ENCODE measurements around the gene PPIC. TPM values are rescaled to one million over a fixed set of nuclear protein-coding genes. Genes with fewer than 3 reads are reported as not detected.

PPIC gene
- total RNA-seq, 1 experiment from 2014 or later: 10.8 TPM

- no peak overlapping the region for H3K23ac ChIP-seq (ENCODE audit: insufficient read length, low read depth, low read length)
- TF ChIP-seq CTCF (conservative IDR thresholded peaks at IDR 0.05): no peak
- H4K5ac ChIP-seq (ENCODE audit: insufficient read length, low read depth, low read length): no peak overlapping the region
- no peak overlapping the region for H2BK20ac ChIP-seq (ENCODE audit: low read depth, low read length, poor library complexity, severe bottlenecking)
- H3K27me3 Mint-ChIP-seq (ENCODE audit: low read depth): peaks cover 51% of the 10 kb centered on the region
- no peak overlapping the region for H3K27ac Mint-ChIP-seq
- H3K27ac ChIP-seq (ENCODE audit: insufficient read length, low read depth, low read length): no peak overlapping the region
- H3K4me1 Mint-ChIP-seq: peaks cover 21 to 26% of the 10 kb centered on the region in 2 experiments
- H4K91ac ChIP-seq (ENCODE audit: insufficient read length, low read depth, low read length): no peak overlapping the region
- H3K79me2 ChIP-seq (ENCODE audit: insufficient read depth, low read length): no peaks in the 10 kb centered on the region
- no peaks in the 10 kb centered on the region for H4K20me1 ChIP-seq (ENCODE audit: control insufficient read depth, insufficient read depth, insufficient read length)
- peak overlapping the region; percentile 82 to 90 for H3K4me3 Mint-ChIP-seq
- no peak overlapping the region for H3K9ac ChIP-seq (ENCODE audit: extremely low read depth, insufficient read length, low read length)
- H3K4me1 ChIP-seq (ENCODE audit: insufficient read depth, low read length): no peaks in the 10 kb centered on the region
- H3K36me3 Mint-ChIP-seq (ENCODE audit: insufficient read depth in 1 of 3, low read depth in 3 of 3): no peaks in the 10 kb centered on the region
- no peak overlapping the region for H3K18ac ChIP-seq (ENCODE audit: insufficient read length, low read depth, low read length)
- peak; percentile 77 for DNase-seq
- H3K14ac ChIP-seq (ENCODE audit: insufficient read depth, low read length): no peak overlapping the region
- no peak overlapping the region for H3T11ph ChIP-seq (ENCODE audit: low read length)
- peak overlapping the region; percentile 74 for H3K4me2 ChIP-seq (ENCODE audit: insufficient read depth, insufficient read length, low read length)
- H3K79me1 ChIP-seq (ENCODE audit: insufficient read depth, low read depth, low read length, poor library complexity, severe bottlenecking): no peaks in the 10 kb centered on the region
- no peak overlapping the region for H2BK5ac ChIP-seq (ENCODE audit: insufficient read length, low read length)
- no peak overlapping the region for H2AFZ ChIP-seq (ENCODE audit: low read length)
- no peak overlapping the region for H2BK120ac ChIP-seq (ENCODE audit: low read depth, low read length, poor library complexity, severe bottlenecking)
- no peak overlapping the region for H2BK15ac ChIP-seq (ENCODE audit: low read depth, low read length)
- no peak overlapping the region for H3K4ac ChIP-seq (ENCODE audit: low read depth, low read length)
- H3K27me3 ChIP-seq (ENCODE audit: insufficient read depth, low read length): no peaks in the 10 kb centered on the region; the same call in 1 of the 2 replicates
- H3K9me3 Mint-ChIP-seq: no peaks in the 10 kb centered on the region
- no CpG with 5 or more reads among the region's 40 CpGs for WGBS (ENCODE audit: extremely low coverage, insufficient read length, low lambda C conversion rate)
- H2AK5ac ChIP-seq (ENCODE audit: insufficient read length, low read length): no peak overlapping the region
- H3K56ac ChIP-seq (ENCODE audit: insufficient read length, low read depth, low read length): no peak overlapping the region
- H2BK12ac ChIP-seq (ENCODE audit: insufficient read length, low read depth, low read length): no peak overlapping the region
- H3K9me3 ChIP-seq (ENCODE audit: control insufficient read depth, low read depth, low read length): no peaks in the 10 kb centered on the region
- H3K23me2 ChIP-seq (ENCODE audit: insufficient read length, low read depth, low read length, poor library complexity, severe bottlenecking): peaks cover 14% of the 10 kb centered on the region
- H4K8ac ChIP-seq (replicated peaks; ENCODE audit: insufficient read length, low read depth, low read length): no peak overlapping the region
Measured at GRCh38 chr5:123035918-123036390, 571 bp downstream of the PPIC start.
